ENCODE data around the gene OR52A5.
"Not testable (repeated sequence)": the region's sequence is repeated elsewhere in the genome, so short reads cannot be mapped to it uniquely, and the experiment has no call there.

Gene OR52A5
- total RNA-seq: 0 to 0.06 (median 0) reads per million in 9 experiments

- Mint-ChIP-seq H3K27ac (no peak within 1 kb of the TSS), H3K27me3 (peaks cover 0 to 6% of the 10 kb centered on the region in 2 donors), H3K9me3 (no peaks in the 10 kb centered on the region), H3K36me3 (ENCODE audit: insufficient read depth) (no peaks in the 10 kb centered on the region), H3K4me1 (ENCODE audit: low read depth in 2 of 2) (no peaks in the 10 kb centered on the region), H3K4me3 (no peak within 1 kb of the TSS)
- ATAC-seq (replicated peaks) (no peak), DNase-seq (no peak)
Observed at GRCh38 chr11:5137996-5138395, at the start of gene OR52A5. Gene OR52A5 (minus strand): TSS chr11:5138356. CDS start chr11:5132642, 5,714 bp downstream.

GRCh38 chr11:5178046-5178837 is 40.1 kb upstream of the OR52A5 start:
- no peaks in the 10 kb centered on the region for H3K27me3 Mint-ChIP-seq
- H3K36me3 Mint-ChIP-seq (ENCODE audit: insufficient read depth): no peaks in the 10 kb centered on the region
- DNase-seq (no peak), ATAC-seq (replicated peaks) (no peak)
- no peaks in the 10 kb centered on the region for H3K4me1 Mint-ChIP-seq (ENCODE audit: low read depth in 2 of 2)
- H3K4me3 Mint-ChIP-seq: no peak overlapping the region
- peaks cover 2 to 8% of the 10 kb centered on the region in 2 donors for H3K9me3 Mint-ChIP-seq
- H3K27ac Mint-ChIP-seq: no peak overlapping the region

- Mint-ChIP-seq H3K4me3 (no peak overlapping the region), H3K4me1 (ENCODE audit: low read depth in 2 of 2) (no peaks in the 10 kb centered on the region), H3K9me3 (peaks cover 2 to 16% of the 10 kb centered on the region in 2 donors), H3K36me3 (ENCODE audit: insufficient read depth) (no peaks in the 10 kb centered on the region), H3K27ac (no peak overlapping the region), H3K27me3 (no peaks in the 10 kb centered on the region)
- ATAC-seq (replicated peaks) (no peak), DNase-seq (no peak)
Observed at GRCh38 chr11:5174934-5175333, 36.8 kb upstream of the OR52A5 start.

GRCh38 chr11:5171856-5172255 is 33.7 kb upstream of the OR52A5 start:
- DNase-seq: no peak
- Mint-ChIP-seq H3K9me3 (peaks cover 2 to 8% of the 10 kb centered on the region in 2 donors), H3K4me1 (ENCODE audit: low read depth in 2 of 2) (no peaks in the 10 kb centered on the region), H3K36me3 (ENCODE audit: insufficient read depth) (no peaks in the 10 kb centered on the region), H3K27ac (no peak overlapping the region), H3K27me3 (no peaks in the 10 kb centered on the region), H3K4me3 (no peak overlapping the region)
- ATAC-seq (replicated peaks): no peak

GRCh38 chr11:5165898-5166297 is 27.7 kb upstream of the OR52A5 start:
- H3K4me1 Mint-ChIP-seq (ENCODE audit: low read depth in 2 of 2); H3K4me3 Mint-ChIP-seq; H3K27ac Mint-ChIP-seq; ATAC-seq (replicated peaks); DNase-seq; H3K36me3 Mint-ChIP-seq (ENCODE audit: insufficient read depth): not testable (repeated sequence)
- Mint-ChIP-seq H3K9me3 (peaks cover 5 to 13% of the 10 kb centered on the region in 2 donors), H3K27me3 (peaks cover 14 to 22% of the 10 kb centered on the region in 2 donors)

- H3K4me3 Mint-ChIP-seq; H3K4me1 Mint-ChIP-seq (ENCODE audit: low read depth in 2 of 2); H3K27ac Mint-ChIP-seq; ATAC-seq (replicated peaks); H3K36me3 Mint-ChIP-seq (ENCODE audit: insufficient read depth); DNase-seq; H3K9me3 Mint-ChIP-seq: not testable (repeated sequence)
- peaks cover 14 to 29% of the 10 kb centered on the region in 2 donors for H3K27me3 Mint-ChIP-seq
Observed at GRCh38 chr11:5164807-5165206, 26.7 kb upstream of the OR52A5 start.

GRCh38 chr11:5161045-5161444 is 22.9 kb upstream of the OR52A5 start:
- not testable (repeated sequence) for H3K4me3 Mint-ChIP-seq; H3K27ac Mint-ChIP-seq; ATAC-seq (replicated peaks); H3K36me3 Mint-ChIP-seq (ENCODE audit: insufficient read depth); H3K4me1 Mint-ChIP-seq (ENCODE audit: low read depth in 2 of 2); H3K9me3 Mint-ChIP-seq; DNase-seq
- peaks cover 14 to 29% of the 10 kb centered on the region in 2 donors for H3K27me3 Mint-ChIP-seq

- not testable (repeated sequence) for ATAC-seq (replicated peaks); DNase-seq; H3K9me3 Mint-ChIP-seq; H3K36me3 Mint-ChIP-seq (ENCODE audit: insufficient read depth); H3K4me3 Mint-ChIP-seq; H3K4me1 Mint-ChIP-seq (ENCODE audit: low read depth in 2 of 2); H3K27ac Mint-ChIP-seq
- H3K27me3 Mint-ChIP-seq: peaks cover 10 to 25% of the 10 kb centered on the region in 2 donors
Observed at GRCh38 chr11:5160217-5160616, 22.1 kb upstream of the OR52A5 start.

GRCh38 chr11:5159806-5160205 is 21.6 kb upstream of the OR52A5 start:
- Mint-ChIP-seq H3K4me3 (no peak overlapping the region), H3K27ac (no peak overlapping the region), H3K36me3 (ENCODE audit: insufficient read depth) (no peaks in the 10 kb centered on the region), H3K9me3 (peaks cover 6 to 7% of the 10 kb centered on the region in 2 donors), H3K27me3 (peaks cover 6 to 21% of the 10 kb centered on the region in 2 donors), H3K4me1 (ENCODE audit: low read depth in 2 of 2) (no peaks in the 10 kb centered on the region)
- ATAC-seq (replicated peaks) (no peak), DNase-seq (no peak)

- H3K4me3 Mint-ChIP-seq: no peak within 1 kb of the TSS
- H3K27me3 Mint-ChIP-seq: no peaks in the 10 kb centered on the region
- H3K36me3 Mint-ChIP-seq (ENCODE audit: insufficient read depth): no peaks in the 10 kb centered on the region
- DNase-seq (no peak), ATAC-seq (replicated peaks) (no peak)
- H3K27ac Mint-ChIP-seq: no peak within 1 kb of the TSS
- no peaks in the 10 kb centered on the region for H3K4me1 Mint-ChIP-seq (ENCODE audit: low read depth in 2 of 2)
- no peaks in the 10 kb centered on the region for H3K9me3 Mint-ChIP-seq
Observed at GRCh38 chr11:5154657-5155056, 16.5 kb upstream of the OR52A5 start, which contains the start of gene OR52A1. Gene OR52A1 (minus strand): TSS chr11:5154757. CDS start chr11:5152369, 2,388 bp downstream.

- Mint-ChIP-seq H3K4me3 (no peak overlapping the region), H3K27ac (no peak overlapping the region), H3K36me3 (ENCODE audit: insufficient read depth) (no peaks in the 10 kb centered on the region), H3K9me3 (no peaks in the 10 kb centered on the region), H3K4me1 (ENCODE audit: low read depth in 2 of 2) (no peaks in the 10 kb centered on the region), H3K27me3 (no peaks in the 10 kb centered on the region)
- DNase-seq (no peak), ATAC-seq (replicated peaks) (no peak)
Observed at GRCh38 chr11:5153574-5154431, 15.6 kb upstream of the OR52A5 start.

- Mint-ChIP-seq H3K9me3 (no peaks in the 10 kb centered on the region), H3K36me3 (ENCODE audit: insufficient read depth) (no peaks in the 10 kb centered on the region), H3K27ac (no peak overlapping the region), H3K4me3 (no peak overlapping the region), H3K4me1 (ENCODE audit: low read depth in 2 of 2) (no peaks in the 10 kb centered on the region), H3K27me3 (no peaks in the 10 kb centered on the region)
- DNase-seq (no peak), ATAC-seq (replicated peaks) (no peak)
Observed at GRCh38 chr11:5151713-5152153, 13.6 kb upstream of the OR52A5 start.

GRCh38 chr11:5144206-5144605 is 6.0 kb upstream of the OR52A5 start:
- not testable (repeated sequence) for H3K27me3 Mint-ChIP-seq; H3K27ac Mint-ChIP-seq; H3K4me1 Mint-ChIP-seq (ENCODE audit: low read depth in 2 of 2)

More at GRCh38 chr11:5144206-5144605, 6.0 kb upstream of the OR52A5 start:
- not testable (repeated sequence) for H3K36me3 Mint-ChIP-seq (ENCODE audit: insufficient read depth); H3K4me3 Mint-ChIP-seq; H3K9me3 Mint-ChIP-seq; ATAC-seq (replicated peaks); DNase-seq

Measured in effector memory CD8-positive, alpha-beta T cell (primary cell).